GM12872 (cell line): ENCODE results near the gene CDH4.

Experiments used
- TF ChIP-seq, protein P1 (sequence below): IDR thresholded peaks from 3 replicates; pipeline ENCODE4 v1.5.1; 2011; ENCODE audit warnings: low read depth, mild to moderate bottlenecking, low read length, moderate library complexity; ENCODE audit not compliant: insufficient read depth

The CDH4 gene

DNA sequence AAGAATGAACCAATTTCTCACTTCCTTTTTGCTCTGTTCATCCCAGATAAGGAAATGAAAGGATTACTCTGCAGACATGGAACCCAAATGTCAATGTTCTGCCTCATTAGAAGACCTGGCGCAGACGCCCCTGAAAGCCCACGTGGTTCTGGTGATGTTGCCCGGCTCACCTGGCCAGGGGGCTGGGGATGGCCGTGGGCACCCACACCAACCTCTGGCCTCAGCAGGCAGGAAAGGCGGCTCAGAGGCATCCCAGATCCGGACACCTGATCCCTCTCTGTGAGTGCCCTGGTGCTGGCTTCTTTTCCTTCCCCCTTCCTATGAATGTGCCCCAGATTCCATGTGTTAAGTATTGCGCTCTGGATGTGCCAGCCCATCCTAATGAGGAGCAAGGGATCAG, 33.6 kb downstream of the CDH4 start:
- TF ChIP-seq, protein P1, sequence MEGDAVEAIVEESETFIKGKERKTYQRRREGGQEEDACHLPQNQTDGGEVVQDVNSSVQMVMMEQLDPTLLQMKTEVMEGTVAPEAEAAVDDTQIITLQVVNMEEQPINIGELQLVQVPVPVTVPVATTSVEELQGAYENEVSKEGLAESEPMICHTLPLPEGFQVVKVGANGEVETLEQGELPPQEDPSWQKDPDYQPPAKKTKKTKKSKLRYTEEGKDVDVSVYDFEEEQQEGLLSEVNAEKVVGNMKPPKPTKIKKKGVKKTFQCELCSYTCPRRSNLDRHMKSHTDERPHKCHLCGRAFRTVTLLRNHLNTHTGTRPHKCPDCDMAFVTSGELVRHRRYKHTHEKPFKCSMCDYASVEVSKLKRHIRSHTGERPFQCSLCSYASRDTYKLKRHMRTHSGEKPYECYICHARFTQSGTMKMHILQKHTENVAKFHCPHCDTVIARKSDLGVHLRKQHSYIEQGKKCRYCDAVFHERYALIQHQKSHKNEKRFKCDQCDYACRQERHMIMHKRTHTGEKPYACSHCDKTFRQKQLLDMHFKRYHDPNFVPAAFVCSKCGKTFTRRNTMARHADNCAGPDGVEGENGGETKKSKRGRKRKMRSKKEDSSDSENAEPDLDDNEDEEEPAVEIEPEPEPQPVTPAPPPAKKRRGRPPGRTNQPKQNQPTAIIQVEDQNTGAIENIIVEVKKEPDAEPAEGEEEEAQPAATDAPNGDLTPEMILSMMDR: no peak

DNA sequence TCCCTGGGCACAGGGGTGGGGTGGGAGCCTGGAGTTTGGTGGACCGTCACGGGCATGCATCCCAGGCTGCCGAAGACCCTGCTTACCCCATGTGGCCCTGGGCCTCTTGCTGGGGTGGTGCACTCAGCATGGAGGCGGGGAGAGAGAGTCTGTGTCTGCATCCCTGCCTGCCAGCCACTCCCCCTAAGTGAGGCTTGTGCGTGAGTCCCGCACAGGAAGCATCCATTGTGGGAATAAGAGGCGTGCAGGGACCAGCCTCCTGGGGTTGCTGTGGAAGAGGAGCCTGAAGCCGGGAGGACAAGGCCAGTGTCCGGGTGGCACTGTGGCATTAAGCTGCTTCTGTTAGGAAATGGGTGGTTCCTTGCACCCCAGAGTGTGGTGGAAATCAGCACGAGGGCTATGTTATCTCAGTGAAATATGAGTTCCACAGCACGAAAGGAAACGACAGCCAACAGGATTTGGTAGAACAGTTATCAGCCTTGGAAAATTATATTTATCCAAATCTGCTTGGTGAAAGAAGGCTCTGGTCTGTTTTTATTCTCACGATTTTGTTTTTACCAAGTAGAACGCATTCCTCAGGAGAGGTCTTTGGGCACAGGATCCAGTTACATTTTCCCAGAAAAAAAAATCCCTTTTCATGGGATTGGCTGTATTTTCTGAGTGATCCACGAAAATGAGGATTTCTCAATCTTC, 35.7 kb downstream of the CDH4 start:
- TF ChIP-seq, protein P1: no peak

DNA sequence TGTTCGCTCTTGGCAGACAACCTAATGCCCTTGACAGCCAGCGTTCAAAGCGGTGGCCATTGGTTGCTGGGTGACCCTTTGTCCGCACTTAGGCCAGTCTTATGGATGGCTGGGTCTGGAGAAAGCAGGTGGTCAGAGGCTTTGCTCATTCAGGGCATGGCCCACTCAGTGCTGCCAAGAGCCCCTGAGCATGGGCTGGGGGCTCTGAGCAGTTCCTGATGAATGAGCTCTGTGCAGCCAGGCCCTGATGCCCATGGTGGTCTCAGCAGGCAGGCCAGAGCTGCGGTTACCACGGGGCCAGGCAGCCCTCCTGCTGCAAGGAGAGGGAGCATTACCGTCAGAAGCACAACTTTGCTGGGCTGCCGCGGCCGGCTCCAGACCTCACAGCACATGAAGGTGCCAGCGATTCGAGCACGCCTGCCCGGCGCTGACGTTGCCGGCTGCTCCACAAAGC, 36.3 kb downstream of the CDH4 start:
- TF ChIP-seq, protein P1: no peak

DNA sequence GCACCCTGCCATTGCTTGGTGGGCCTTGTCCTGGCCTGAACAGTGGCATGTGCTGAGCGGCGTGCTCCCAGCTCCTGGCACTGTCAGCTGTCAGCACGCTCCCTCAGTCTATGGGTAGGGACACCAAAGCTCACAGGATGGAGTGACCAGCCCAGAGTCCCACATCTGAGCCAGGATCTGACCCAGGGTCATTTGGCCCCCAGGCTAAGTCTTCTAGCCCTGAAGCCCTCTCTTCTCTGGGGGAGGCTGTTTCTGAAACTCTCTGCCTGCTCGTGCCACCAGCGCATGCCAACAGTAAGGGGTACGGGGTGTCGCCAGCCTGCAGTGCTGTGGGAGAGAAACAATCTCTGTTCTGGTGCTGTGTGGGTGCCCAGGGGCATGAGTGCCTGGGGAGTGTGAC, 37.1 kb downstream of the CDH4 start:
- TF ChIP-seq, protein P1: no peak

DNA sequence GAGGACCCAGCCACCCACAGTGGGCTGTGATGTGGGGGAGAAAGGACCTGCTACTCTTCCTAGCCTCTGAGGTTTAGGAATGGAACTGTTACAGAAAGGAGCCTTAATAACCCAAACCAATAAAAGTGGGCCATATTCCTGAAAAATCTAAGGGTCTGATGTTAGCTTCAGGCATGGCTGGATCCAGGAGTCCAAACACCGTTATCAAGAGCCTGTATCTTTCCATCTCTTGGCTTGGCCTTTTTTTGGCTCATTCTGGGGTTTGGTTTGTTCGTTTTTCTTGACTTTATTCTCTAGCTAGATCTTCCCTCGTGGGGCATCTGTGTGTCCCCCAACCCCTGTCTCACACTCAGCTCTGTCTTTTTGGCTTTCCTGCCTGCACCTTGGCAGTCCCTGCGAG, 38.7 kb downstream of the CDH4 start:
- TF ChIP-seq, protein P1: no peak

DNA sequence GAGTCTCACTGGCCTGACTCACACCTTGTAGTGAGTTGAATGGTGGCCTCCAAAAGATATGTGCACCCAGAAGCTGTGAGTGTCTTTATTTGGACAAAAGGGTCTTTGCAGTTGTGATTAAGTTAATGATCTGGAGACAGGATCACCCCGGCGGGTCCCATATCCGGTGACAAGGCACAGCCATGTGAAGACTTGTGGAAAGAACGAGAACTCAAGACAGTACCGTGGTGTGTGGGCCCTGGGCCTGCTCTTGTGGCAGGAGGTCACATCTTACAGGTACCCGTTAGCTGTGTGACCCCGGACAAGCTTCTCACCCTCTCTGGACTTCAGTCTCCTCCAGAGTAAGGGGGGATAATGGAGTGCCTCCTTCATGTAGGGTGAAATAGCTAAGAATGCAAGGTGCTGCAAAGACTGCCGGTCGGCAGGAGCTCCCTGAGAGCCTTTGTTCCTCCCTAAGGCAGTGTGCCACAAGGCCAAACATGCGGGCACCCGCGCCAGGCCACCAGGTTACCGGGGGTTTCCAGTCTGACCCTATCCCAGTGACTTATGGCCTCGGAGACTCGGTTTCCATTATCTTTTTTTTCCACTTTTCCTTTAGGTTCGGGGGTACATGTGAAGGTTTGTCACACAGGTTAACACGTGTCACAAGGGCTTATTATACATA, 39.2 kb downstream of the CDH4 start:
- TF ChIP-seq, protein P1: no peak

DNA sequence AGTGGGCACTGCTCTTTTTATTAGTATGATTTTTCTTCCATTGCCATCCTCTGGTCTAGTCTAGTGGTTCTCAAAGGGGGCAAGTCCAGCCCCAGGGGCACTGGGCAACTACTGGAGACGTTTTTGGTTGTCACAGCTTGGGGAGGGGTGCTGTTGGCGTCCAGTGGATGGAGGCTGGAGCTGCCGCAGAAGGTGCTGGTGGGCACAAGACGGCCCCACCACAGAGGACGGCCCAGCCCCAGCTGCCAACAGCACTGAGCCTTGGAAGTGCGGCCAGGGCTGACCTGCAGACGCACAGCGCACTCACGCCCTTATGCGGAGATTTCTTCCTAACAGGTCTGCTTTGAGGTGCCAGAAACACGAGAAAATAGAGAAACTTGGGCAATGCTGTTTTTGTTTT, 40.3 kb downstream of the CDH4 start:
- TF ChIP-seq, protein P1: no peak
